HUES6 (cell line): ENCODE data around the gene TRO.

Source experiments
- H3K27ac ChIP-seq: 2 replicates; pipeline ENCODE4 v1.7.0; 2013; ENCODE audit warnings: low read depth, mild to moderate bottlenecking, low read length, inconsistent platforms
- H3K27me3 ChIP-seq: 2 replicates; pipeline ENCODE4 v1.6.1; 2013; ENCODE audit warnings: low read length; ENCODE audit not compliant: control insufficient read depth, insufficient read depth
- H3K36me3 ChIP-seq: 2 replicates; pipeline ENCODE4 v1.6.1; 2013; ENCODE audit warnings: low read length; ENCODE audit not compliant: control insufficient read depth, insufficient read depth
- H3K4me1 ChIP-seq: 2 replicates; pipeline ENCODE4 v1.6.1; 2013; ENCODE audit warnings: low read length; ENCODE audit not compliant: control insufficient read depth, insufficient read depth
- H3K4me3 ChIP-seq: 2 replicates; pipeline ENCODE4 v1.5.1; 2013; ENCODE audit warnings: low read depth, low read length
- H3K9ac ChIP-seq: one replicate; pipeline ENCODE4 v1.6.1; 2013; ENCODE audit warnings: mild to moderate bottlenecking, low read length
- H3K9me3 ChIP-seq: 2 replicates; pipeline ENCODE4 v1.6.1; 2013; ENCODE audit warnings: low read depth, low read length; ENCODE audit not compliant: control insufficient read depth, insufficient read depth

TRO gene

GRCh38 chrX:54961750-54962149 lies 41.1 kb downstream of the TRO start:
- Histone ChIP-seq H3K27ac (no peak overlapping the region), H3K36me3 (no peaks in the 10 kb centered on the region), H3K27me3 (peaks cover 13% of the 10 kb centered on the region; the same call in 1 of the 2 replicates), H3K4me3 (no peak overlapping the region), H3K9me3 (peaks cover 9% of the 10 kb centered on the region; the same call in 1 of the 2 replicates), H3K4me1 (no peaks in the 10 kb centered on the region), H3K9ac (no peak overlapping the region)

- Histone ChIP-seq H3K9ac (no peak overlapping the region), H3K4me1 (no peaks in the 10 kb centered on the region), H3K36me3 (no peaks in the 10 kb centered on the region), H3K4me3 (no peak overlapping the region), H3K27me3 (peaks cover 7% of the 10 kb centered on the region; the same call in 1 of the 2 replicates), H3K9me3 (peaks cover 8% of the 10 kb centered on the region; the same call in 1 of the 2 replicates), H3K27ac (no peak overlapping the region)
Observed at GRCh38 chrX:54964766-54965497, 44.3 kb downstream of the TRO start.

GRCh38 chrX:54977387-54977786 lies 56.8 kb downstream of the TRO start:
- no peak overlapping the region for H3K9ac ChIP-seq
- no peak overlapping the region for H3K4me3 ChIP-seq
- no peaks in the 10 kb centered on the region for H3K4me1 ChIP-seq
- peaks cover 8% of the 10 kb centered on the region for H3K9me3 ChIP-seq
- H3K27me3 ChIP-seq: no peaks in the 10 kb centered on the region
- H3K27ac ChIP-seq: no peak overlapping the region
- H3K36me3 ChIP-seq: no peaks in the 10 kb centered on the region

GRCh38 chrX:54978448-54978847 lies 57.8 kb downstream of the TRO start:
- Histone ChIP-seq H3K27ac (no peak overlapping the region), H3K36me3 (no peaks in the 10 kb centered on the region), H3K9ac (no peak overlapping the region), H3K4me1 (no peaks in the 10 kb centered on the region), H3K4me3 (no peak overlapping the region), H3K9me3 (peaks cover 8% of the 10 kb centered on the region), H3K27me3 (no peaks in the 10 kb centered on the region)

- H3K27me3 ChIP-seq: no peaks in the 10 kb centered on the region; the same call in 1 of the 2 replicates
- peaks cover 6% of the 10 kb centered on the region; the same call in 1 of the 2 replicates for H3K9me3 ChIP-seq
- H3K4me1 ChIP-seq: no peaks in the 10 kb centered on the region
- no peak overlapping the region for H3K9ac ChIP-seq
- no peak overlapping the region for H3K27ac ChIP-seq
- H3K36me3 ChIP-seq: no peaks in the 10 kb centered on the region
- no peak overlapping the region for H3K4me3 ChIP-seq
Observed at GRCh38 chrX:54979432-54979831, 58.8 kb downstream of the TRO start.

- peaks cover 7% of the 10 kb centered on the region; the same call in 1 of the 2 replicates for H3K9me3 ChIP-seq
- no peak overlapping the region for H3K9ac ChIP-seq
- H3K27ac ChIP-seq: no peak overlapping the region
- no peak overlapping the region for H3K4me3 ChIP-seq
- H3K27me3 ChIP-seq: no peaks in the 10 kb centered on the region; the same call in 1 of the 2 replicates
- no peaks in the 10 kb centered on the region for H3K4me1 ChIP-seq
- no peaks in the 10 kb centered on the region for H3K36me3 ChIP-seq
Observed at GRCh38 chrX:54980334-54980733, 59.7 kb downstream of the TRO start.
